H1 (cell line): ENCODE measurements around the gene PHLDA2. TPM values are rescaled to one million over a fixed set of nuclear protein-coding genes. Genes with fewer than 3 reads are reported as not detected.

Experiments used
- PHF8 ChIP-seq: fragments of 200-600 bp; sonication (generic); conservative IDR thresholded peaks from 2 replicates; pipeline ENCODE4 v1.7.1; 2012; ENCODE audit warnings: low read depth, mild to moderate bottlenecking, inconsistent platforms, low read length, moderate library complexity
- SIRT6 ChIP-seq: IDR thresholded peaks from one replicate; pipeline ENCODE4 v1.7.1; 2012; ENCODE audit warnings: low read length, inconsistent platforms
- USF2 ChIP-seq: IDR thresholded peaks from 2 replicates; pipeline ENCODE4 v1.6.1; 2011; ENCODE audit warnings: low read length, improper control_type of control experiment
- polyA plus RNA-seq, 7 experiments: library from polyadenylated mRNA; depleted of rRNA in 3 of 7; stranded (reverse) in 5 of 7; unstranded in 2 of 7; fragments of >200 nt in 5 of 7; fragments of 200-250 nt in 2 of 7; gene quantifications; 1 replicate in 5 of 7; 2 replicates in 1 of 7; 4 replicates in 1 of 7; pipeline versions ENCODE4 v1.2.1 to v1.2.3, GENCODE V29; 2011 to 2013; ENCODE audit warnings: missing spikeins in 2 of 7, mixed read lengths in 2 of 7
- total RNA-seq: library from RNA; stranded (reverse); fragmentation: NEBNext Ultra II Directional; extraction: Animal tissue kit (Norgen Biotek cat#: 25700); gene quantifications from 2 replicates; pipeline ENCODE4 v1.2.1, GENCODE V29; 2021

Gene PHLDA2
- total and polyA plus RNA-seq, 2 of the 8 experiments (the other 6 are each of a cell fraction or from before 2014, with no cell fraction given) = 5.2 to 7.6 TPM

DNA sequence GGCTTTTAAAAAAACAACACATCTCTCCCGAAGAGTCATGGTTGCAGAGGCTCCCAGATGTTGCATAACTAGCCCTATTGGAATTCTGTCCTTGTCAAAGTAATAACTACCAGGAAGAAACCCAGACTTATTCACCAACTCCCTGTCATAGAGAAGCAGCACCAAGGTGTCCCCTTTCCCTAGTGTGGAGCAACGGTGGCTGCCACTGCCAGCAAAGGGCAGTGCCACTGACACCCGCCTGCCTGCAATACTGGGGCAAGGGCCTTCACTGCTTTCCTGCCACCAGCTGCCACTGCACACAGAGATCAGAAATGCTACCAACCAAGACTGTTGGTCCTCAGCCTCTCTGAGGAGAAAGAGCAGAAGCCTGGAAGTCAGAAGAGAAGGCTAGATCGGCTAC is 35.6 kb upstream of the PHLDA2 start (continued):
- TF ChIP-seq USF2 = no peak
- no peak for TF ChIP-seq PHF8
- TF ChIP-seq SIRT6 = no peak
